ENCODE results near the gene PCSK6. TPM values are rescaled to one million over a fixed set of nuclear protein-coding genes. Genes with fewer than 3 reads are reported as not detected.

Gene PCSK6
- total RNA-seq, 2 donors from 2014 or later = 29.9 to 39.5 TPM

DNA sequence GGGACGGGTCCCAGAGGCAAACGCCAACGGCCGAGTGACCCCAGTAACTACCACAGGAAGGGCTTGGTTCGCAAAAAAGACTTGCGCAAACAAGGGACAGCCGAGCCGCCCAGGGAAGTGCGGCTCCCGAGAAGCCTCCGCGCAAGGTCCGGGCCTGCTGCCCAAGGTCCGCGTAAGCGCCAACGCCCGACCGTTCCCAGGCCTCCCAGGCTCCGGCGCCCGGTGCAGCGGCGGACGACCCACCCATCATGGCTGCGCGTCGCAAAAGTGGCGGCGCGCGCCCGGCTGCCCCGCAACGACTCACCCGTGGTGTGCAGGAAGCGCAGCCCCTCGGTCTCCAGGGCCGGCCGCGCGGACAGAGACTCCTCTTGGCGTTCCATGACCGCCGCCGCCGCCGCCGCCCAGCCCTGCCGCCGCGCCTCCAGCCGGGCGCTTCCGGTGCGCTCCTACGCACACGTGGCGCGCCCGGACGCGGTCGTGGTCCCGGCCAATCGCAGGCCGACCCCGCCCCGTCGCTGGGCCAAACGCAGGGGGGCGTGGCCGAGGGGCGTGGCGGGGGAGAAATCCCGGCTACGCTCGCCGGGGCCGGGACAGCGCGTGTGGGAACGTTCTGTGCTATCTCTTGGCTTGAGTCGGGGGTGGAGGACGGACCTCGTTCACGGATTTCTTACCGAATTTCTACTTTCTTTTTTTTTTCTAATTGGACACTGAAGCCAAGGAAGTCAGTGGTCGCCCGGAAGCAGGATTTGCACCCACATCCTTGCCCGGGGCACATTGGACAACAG is 212.3 kb downstream of the PCSK6 start, which contains the start of gene SELENOS:
SELENOS (minus strand) TSS at position 448 of the 785 bp plus-strand sequence; CDS start at position 380, 68 bp downstream.
- no peaks in the 10 kb centered on the region for H3K27me3 ChIP-seq
- TF ChIP-seq, protein P1, sequence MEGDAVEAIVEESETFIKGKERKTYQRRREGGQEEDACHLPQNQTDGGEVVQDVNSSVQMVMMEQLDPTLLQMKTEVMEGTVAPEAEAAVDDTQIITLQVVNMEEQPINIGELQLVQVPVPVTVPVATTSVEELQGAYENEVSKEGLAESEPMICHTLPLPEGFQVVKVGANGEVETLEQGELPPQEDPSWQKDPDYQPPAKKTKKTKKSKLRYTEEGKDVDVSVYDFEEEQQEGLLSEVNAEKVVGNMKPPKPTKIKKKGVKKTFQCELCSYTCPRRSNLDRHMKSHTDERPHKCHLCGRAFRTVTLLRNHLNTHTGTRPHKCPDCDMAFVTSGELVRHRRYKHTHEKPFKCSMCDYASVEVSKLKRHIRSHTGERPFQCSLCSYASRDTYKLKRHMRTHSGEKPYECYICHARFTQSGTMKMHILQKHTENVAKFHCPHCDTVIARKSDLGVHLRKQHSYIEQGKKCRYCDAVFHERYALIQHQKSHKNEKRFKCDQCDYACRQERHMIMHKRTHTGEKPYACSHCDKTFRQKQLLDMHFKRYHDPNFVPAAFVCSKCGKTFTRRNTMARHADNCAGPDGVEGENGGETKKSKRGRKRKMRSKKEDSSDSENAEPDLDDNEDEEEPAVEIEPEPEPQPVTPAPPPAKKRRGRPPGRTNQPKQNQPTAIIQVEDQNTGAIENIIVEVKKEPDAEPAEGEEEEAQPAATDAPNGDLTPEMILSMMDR (IDR thresholded peaks at IDR 0.05) = no peak
- intact Hi-C loops (cut with DNase I) = no loop called here

DNA sequence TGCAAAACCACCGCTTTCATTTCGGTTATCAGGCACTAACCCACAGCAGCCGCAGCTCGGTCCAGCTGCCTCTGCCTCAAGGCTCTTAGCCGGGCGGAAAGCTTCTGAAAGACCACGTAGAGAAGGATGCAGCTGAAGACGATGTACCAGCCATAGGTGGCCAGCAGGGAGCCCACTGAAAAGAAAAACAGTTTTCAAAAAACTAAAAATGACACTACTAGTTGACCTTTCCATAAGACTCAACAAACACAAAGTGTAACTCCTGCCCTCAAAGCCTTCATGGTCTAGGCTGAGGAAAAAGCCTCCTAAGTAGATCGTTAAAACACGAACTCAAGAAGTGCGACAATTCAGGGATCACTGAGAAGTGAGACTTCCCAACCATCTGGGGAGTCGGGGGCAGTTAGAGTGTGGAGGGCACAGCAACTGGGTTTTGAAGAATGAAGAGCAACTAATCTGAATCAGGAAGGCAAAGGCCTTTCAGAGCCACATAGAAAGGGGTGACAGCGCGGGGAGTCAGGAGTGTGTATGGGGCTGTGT is 212.9 kb downstream of the PCSK6 start:
- no peak for DNase-seq
- H3K27me3 ChIP-seq = no peaks in the 10 kb centered on the region
- peaks cover 8% of the 10 kb centered on the region for H3K4me1 ChIP-seq
- TF ChIP-seq, protein P1 (IDR thresholded peaks at IDR 0.05) = no peak
- H3K9me3 ChIP-seq = no peaks in the 10 kb centered on the region
- peak overlapping the region; percentile 92 for H3K27ac ChIP-seq
- intact Hi-C loops (cut with DNase I) = no loop called here
- H3K36me3 ChIP-seq = peaks cover 23% of the 10 kb centered on the region
- peak overlapping the region; percentile 97 for H3K4me3 ChIP-seq
- H3K9ac ChIP-seq (ENCODE audit: low read depth in 2 of 2, low read length in 2 of 2) = peak overlapping the region; percentile 83 to 95

More for the DNA sequence above, 212.3 kb downstream of the PCSK6 start, which contains the start of gene SELENOS:
- Histone ChIP-seq H3K36me3 (peaks cover 26% of the 10 kb centered on the region), H3K9ac (ENCODE audit: low read depth in 2 of 2, low read length in 2 of 2) (peak within 1 kb of the TSS; percentile 83 to 95), H3K4me1 (peaks cover 8% of the 10 kb centered on the region), H3K27ac (peak within 1 kb of the TSS; percentile 92), H3K9me3 (no peaks in the 10 kb centered on the region), H3K4me3 (peak within 1 kb of the TSS; percentile 97)
- peak; percentile 94 for DNase-seq

DNA sequence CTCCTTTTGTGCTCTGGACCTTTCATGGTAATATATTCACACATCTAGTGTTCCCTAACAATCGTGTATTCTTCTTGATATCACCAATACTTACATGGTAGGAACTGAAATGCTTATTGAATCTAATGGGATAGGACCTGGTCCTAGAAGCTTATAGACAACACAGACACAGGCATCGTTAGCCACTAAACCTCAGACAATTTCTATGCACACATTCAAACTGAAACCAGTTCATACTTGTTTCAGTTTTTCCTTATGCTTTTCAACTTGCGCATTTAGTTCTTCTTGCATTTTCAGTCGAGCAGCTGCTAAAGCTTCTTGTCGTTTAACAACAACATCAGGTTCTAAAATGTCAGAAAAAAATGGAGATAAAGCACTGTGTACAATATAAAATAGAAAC is 214.5 kb downstream of the PCSK6 start:
- H3K36me3 ChIP-seq = peaks cover 23% of the 10 kb centered on the region
- no peak overlapping the region for H3K27ac ChIP-seq
- H3K27me3 ChIP-seq = no peaks in the 10 kb centered on the region
- TF ChIP-seq, protein P1 (IDR thresholded peaks at IDR 0.05) = no peak
- peaks cover 8% of the 10 kb centered on the region for H3K4me1 ChIP-seq
- no peaks in the 10 kb centered on the region for H3K9me3 ChIP-seq
- intact Hi-C loops (cut with DNase I) = no loop called here
- DNase-seq = no peak
- H3K9ac ChIP-seq (ENCODE audit: low read depth in 2 of 2, low read length in 2 of 2) = no peak overlapping the region
- H3K4me3 ChIP-seq = no peak overlapping the region

DNA sequence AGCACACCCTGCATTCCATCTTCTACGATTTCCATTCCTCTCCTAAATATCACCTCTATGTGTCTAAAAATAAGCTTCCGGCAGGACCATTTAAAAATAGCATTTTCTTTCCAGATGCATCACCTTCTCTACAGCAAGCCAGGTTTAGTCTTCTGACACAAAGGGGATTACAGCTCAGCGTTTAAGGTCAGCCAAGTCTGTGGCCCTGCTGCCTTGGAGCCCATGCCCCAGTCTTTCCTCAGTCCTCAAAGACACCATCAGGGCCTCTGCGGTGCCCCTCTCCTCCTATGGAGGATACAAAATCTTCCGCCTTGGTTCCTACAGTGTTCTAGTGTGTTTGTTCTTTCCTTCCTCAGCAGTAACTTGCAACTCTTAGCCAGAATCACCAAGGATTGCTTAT is 216.0 kb downstream of the PCSK6 start:
- no peak overlapping the region for H3K9ac ChIP-seq (ENCODE audit: low read depth in 2 of 2, low read length in 2 of 2)
- peaks cover 8% of the 10 kb centered on the region for H3K4me1 ChIP-seq
- intact Hi-C loops (cut with DNase I) = no loop called here
- no peaks in the 10 kb centered on the region for H3K27me3 ChIP-seq
- H3K4me3 ChIP-seq = no peak overlapping the region
- DNase-seq = no peak
- TF ChIP-seq, protein P1 (IDR thresholded peaks at IDR 0.05) = no peak
- peaks cover 23% of the 10 kb centered on the region for H3K36me3 ChIP-seq
- no peak overlapping the region for H3K27ac ChIP-seq
- no peaks in the 10 kb centered on the region for H3K9me3 ChIP-seq

DNA sequence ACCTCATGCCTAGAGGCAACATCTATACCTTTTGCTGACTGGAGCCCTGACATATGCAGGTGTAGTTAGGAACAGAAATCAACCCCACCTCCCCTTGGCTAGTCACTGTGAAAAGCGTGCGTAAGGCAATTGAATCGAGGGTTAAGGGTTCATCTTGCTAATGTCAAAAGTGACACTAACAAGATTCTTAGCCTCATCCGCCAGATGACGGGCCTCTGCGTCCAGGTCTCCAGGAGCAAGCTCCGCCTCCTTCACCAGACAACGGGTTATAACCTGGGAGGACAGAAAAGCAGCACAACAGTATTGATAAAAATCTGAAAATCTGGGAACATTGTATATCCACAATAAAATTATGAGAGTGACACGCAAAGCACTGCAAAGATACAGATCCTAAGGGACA is 216.9 kb downstream of the PCSK6 start:
- intact Hi-C loops (cut with DNase I) = no loop called here
- TF ChIP-seq, protein P1 (IDR thresholded peaks at IDR 0.05) = no peak
- Histone ChIP-seq H3K9me3 (no peaks in the 10 kb centered on the region), H3K27ac (no peak overlapping the region), H3K4me1 (peaks cover 8% of the 10 kb centered on the region), H3K4me3 (no peak overlapping the region), H3K9ac (ENCODE audit: low read depth in 2 of 2, low read length in 2 of 2) (no peak overlapping the region), H3K36me3 (peaks cover 23% of the 10 kb centered on the region), H3K27me3 (no peaks in the 10 kb centered on the region)
- no peak for DNase-seq
